NCI-H82 (cell line): Measurements from ENCODE around the gene NTN3.

Experiments
- DNase-seq: peaks from one replicate; lab custom pipeline; 2025; lab: John Stamatoyannopoulos, UW

NTN3 gene

GRCh38 chr16:2466667-2467527 lies 4.2 kb upstream of the NTN3 start:
- DNase-seq: no peak

DNA sequence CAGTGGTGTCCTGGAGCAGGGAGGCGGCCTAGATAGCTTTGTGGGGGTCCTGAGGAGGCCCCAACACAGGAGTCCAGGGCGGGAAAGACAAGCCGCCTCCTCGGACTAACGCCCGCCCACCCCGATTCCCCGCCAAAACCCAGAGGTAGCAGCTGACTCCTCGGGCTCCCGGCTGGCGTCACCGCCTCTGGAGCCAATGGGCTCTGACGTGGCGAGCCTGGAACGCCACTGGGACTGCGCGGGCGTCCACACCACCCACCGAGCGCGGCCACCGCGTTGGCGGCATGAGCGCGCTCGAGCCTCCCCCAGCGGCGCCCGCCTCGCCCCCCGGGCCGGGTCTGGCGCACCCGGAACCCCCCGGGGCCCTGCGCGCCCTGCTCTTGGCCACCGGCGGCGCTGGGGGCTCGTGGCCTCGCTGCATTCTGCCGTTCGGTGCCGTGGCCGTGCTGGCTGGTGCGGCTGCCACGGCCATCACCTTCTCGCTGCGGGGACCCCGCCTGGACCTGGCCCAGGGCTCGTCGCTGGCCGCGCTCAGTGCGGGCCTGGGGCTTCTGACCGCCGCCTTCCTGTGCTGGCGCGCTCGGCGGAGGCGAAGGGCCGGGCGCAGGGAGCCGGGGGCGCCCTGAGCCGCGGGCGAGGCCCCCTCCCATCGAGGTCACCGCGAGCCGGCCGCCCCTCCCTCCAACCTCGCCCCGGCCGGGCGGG lies 3.4 kb upstream of the NTN3 start:
- DNase-seq: peak; percentile 94

- DNase-seq: peak; percentile 99
These were observed 2.8 kb upstream of the NTN3 start for GRCh38 chr16:2468233-2468724.

DNA sequence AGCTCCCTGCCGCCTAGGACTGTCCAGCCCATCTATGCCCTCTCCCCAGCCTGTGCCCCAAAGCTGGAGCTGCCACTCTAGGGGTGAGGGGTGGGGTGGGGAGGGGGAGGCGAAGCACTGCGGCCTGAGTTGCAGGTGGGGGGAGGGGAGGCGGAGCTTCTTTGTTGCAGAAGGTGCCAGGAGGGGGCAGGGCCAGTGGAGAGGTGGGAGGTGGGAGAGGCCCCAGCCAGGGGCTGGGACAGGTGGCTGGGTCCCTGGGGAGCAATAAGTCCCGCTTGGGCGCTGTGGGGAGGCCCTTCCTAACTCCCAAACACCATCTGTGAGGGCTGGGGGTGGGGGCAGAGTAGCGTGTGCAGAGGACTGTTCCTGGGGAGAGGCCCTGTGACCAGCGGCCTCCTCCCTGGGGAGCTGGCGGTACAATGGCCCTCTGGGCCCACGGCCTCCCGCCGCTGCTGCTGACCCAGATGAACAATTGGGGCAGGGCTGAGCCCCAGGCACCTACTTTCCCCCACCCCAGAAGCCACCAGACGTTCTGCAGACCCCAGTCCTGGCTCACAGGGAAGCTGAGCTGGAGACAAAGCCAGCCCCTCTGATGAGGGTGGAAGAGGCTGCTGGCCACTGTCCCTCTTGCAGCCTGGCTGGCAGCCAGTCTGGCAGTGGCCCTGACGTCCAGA lies 2.2 kb upstream of the NTN3 start:
- DNase-seq: peak; percentile 100

DNA sequence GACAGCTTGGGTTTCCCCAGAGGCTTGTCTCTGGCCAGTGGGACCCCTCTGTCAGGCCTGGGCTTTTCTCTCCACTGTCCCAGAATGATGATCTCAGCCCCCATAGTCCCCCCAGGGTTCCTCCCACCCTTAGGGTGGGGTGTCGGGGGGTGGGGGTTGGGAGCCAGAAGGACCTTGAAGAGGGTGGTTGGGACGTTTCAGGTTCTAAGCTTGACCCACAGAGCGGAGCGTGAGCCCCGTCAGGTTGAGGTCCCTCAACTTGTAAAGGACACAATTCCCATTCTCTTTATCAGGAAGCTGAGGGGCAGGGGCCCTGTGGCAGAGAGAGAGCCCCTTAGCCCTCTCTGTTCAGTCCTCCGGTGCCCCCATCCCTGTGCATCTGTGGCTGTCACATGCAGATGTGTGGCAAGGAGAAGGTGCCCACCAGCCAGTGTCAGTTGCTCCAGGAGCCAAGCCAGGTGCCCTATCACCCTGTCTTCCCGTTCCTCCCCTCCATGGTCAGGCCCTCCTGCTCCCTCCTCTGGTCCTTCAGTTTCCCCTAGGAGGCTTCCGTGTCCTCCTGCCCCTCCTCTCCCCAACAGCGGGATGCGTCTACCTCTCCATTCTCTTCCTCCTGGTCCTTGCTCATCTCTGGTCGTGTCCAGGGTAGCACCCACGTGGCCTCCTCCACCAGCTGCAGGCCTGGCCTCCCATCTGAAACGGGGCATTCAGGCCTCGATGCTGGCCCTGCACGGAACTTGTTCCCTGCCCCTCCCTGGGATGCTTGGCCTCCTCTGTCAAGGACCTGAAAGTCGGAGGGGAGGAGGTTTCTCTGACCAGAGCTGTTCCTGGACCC lies 1.5 kb upstream of the NTN3 start:
- DNase-seq: peak; percentile 68

GRCh38 chr16:2470234-2470601 lies 879 bp upstream of the NTN3 start:
- DNase-seq: no peak

DNA sequence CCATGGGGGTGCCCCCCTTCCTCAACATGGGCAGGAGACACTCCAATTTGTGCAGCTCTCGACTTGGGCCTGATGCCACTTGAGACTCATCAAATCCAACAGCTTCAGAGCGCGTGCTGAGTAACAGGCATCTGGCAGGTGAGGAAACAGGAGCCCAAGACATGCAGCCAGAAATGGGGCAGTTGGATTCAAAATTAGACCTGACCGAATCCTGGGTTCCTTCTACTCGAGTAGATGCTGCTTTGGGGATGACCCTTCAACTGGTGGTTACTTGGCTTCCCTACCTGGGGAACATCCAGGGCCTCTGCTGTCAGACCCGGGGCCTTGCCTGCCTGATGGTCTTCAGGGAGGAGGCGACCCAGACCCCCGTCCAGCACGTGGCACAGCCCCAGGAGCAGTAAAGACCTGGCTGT lies 488 bp upstream of the NTN3 start:
- DNase-seq: peak; percentile 82

- DNase-seq: peak; percentile 62
These were observed 773 bp downstream of the NTN3 start for GRCh38 chr16:2471653-2472487.

DNA sequence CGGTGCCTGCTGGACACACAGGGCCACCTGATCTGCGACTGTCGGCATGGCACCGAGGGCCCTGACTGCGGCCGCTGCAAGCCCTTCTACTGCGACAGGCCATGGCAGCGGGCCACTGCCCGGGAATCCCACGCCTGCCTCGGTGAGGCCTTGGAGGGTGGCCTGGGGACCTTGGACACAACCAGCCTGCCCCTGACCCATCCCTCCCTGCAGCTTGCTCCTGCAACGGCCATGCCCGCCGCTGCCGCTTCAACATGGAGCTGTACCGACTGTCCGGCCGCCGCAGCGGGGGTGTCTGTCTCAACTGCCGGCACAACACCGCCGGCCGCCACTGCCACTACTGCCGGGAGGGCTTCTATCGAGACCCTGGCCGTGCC lies 1.4 kb downstream of the NTN3 start:
- DNase-seq: no peak

DNA sequence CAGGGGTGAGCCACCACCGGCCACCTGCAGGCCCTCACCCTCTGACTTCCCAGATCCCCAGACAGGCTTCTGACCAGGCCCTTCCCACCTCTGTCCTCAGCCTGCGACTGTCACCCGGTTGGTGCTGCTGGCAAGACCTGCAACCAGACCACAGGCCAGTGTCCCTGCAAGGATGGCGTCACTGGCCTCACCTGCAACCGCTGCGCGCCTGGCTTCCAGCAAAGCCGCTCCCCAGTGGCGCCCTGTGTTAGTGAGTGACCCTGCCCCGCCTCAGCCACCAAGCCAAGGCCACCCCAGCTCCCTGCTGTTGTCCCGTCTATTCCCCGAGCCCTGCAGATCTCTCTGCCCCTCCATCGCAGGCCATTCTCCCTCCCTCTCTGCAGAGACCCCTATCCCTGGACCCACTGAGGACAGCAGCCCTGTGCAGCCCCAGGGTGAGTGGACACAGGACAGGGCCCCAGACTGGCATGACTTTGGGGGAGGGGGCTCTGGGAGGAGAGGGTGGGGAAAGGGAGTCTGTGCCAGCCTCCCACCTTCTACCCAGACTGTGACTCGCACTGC lies 1.9 kb downstream of the NTN3 start:
- no peak for DNase-seq

- peak; percentile 91 for DNase-seq
These were observed 2.4 kb downstream of the NTN3 start for GRCh38 chr16:2473446-2473926.

GRCh38 chr16:2473999-2474876 lies 3.1 kb downstream of the NTN3 start:
- peak; percentile 69 for DNase-seq

DNA sequence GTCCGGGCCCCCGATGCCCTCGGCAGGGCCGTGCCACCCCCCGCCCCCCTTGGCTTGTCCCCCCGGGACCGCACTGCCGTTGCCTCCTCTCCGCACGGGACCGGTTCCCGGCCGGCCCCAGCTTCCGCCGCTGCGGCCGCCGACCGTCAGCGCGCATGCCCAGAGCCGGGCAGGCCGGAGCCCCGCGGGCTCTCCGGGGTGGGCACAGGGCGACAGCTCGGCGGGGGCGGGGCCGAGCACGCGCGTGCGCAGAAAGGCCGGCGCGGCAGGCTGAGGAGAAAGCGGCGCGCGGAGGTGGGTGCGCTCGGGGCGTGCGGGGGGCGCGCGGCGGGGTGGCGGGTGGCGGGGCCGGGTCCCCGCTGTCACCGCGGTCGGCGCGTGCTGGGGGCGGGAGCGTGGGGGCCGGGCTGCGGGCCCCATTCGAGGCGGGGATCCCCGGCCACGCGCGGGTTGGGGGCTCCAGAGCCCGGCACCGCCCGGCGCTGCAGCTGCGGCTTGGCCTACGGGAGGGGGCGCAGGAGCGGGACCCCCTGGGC lies 3.8 kb downstream of the NTN3 start, which contains the start of gene TBC1D24:
Gene TBC1D24, plus strand, starts transcription at position 251 of the 536 bp plus-strand sequence. CDS start 21,022 bp downstream, outside the sequence.
- peak; percentile 88 for DNase-seq

- DNase-seq: peak; percentile 50
These were observed 4.6 kb downstream of the NTN3 start for GRCh38 chr16:2475413-2476344.

- DNase-seq: peak; percentile 30
These were observed 5.2 kb downstream of the NTN3 start for GRCh38 chr16:2476345-2476720.

DNA sequence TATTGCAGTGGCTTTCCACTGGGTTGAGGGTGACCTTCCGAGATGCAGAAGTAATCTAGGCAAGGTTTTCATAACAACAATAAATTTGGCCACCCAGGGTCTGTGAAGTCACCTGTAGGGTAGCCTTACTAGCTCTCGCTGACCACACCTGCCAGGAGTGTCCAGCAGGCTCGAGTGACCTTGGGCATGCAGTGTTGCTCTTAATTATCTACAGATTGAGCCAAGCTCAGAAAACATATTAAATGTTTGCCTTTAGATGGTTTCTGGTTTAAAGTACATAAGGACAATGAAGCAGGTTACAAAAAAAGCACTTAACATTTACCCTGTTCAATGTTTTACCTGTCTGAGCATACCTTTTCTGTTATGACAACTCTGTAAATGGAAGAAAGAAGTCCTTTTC lies 5.6 kb downstream of the NTN3 start:
- no peak for DNase-seq

DNA sequence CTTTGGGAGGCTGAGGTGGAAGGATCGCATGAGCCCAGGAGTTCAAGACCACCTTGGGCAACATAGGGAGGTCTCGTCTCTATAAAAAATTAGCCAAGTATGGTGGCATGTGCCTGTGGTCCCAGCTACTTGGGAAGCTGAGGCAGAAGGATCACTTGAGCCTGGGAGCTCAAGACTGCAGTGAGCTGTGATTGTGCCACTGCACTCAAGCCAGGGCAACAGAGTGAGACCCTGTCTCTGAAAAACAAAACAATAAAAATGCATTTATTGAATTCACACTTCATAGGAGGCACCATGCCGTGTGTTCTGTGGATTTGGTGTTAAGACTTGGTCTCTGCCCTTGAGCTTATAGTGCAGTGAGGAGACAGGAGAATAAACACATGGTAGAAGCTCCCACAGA lies 6.2 kb downstream of the NTN3 start:
- DNase-seq: no peak

GRCh38 chr16:2478279-2478678 lies 7.2 kb downstream of the NTN3 start:
- DNase-seq: no peak
